H1 (cell line): ENCODE results near the gene SLCO2A1. TPM values are rescaled to one million over a fixed set of nuclear protein-coding genes. Genes with fewer than 3 reads are reported as not detected.

Source experiments
- EP300 ChIP-seq, 2 experiments: IDR thresholded peaks; 1 replicate in 1 of 2; 2 replicates in 1 of 2; pipeline ENCODE4 v1.6.1; 2011 to 2012; ENCODE audit warnings: low read depth in 2 of 2, low read length in 2 of 2, mild to moderate bottlenecking in 2 of 2, borderline replicate concordance in 1 of 2, inconsistent platforms in 1 of 2, moderate library complexity in 1 of 2
- KDM1A ChIP-seq: fragments of 200-600, 300-600 bp; sonication (generic); IDR thresholded peaks from 2 replicates; pipeline ENCODE4 v1.7.1; 2016; ENCODE audit warnings: mild to moderate bottlenecking, low read length, borderline replicate concordance
- KDM4A ChIP-seq: IDR thresholded peaks from one replicate; pipeline ENCODE4 v1.7.1; 2012; ENCODE audit warnings: low read depth, mild to moderate bottlenecking, moderate library complexity, low read length, inconsistent platforms; ENCODE audit not compliant: severe bottlenecking
- RAD21 ChIP-seq, 2 experiments: IDR thresholded peaks in 1 of 2; conservative IDR thresholded peaks in 1 of 2; 2 replicates each; pipeline ENCODE4 v1.6.1; 2011; ENCODE audit warnings: low read depth in 2 of 2, low read length in 2 of 2, improper control_type of control experiment in 1 of 2, inconsistent platforms in 1 of 2, mild to moderate bottlenecking in 1 of 2, moderate library complexity in 1 of 2
- RFX5 ChIP-seq: IDR thresholded peaks from 2 replicates; pipeline ENCODE4 v1.6.1; 2011; ENCODE audit warnings: low read depth, low read length, improper control_type of control experiment, borderline replicate concordance
- SP2 ChIP-seq: IDR thresholded peaks from 2 replicates; pipeline ENCODE4 v1.6.1; 2012; ENCODE audit warnings: mild to moderate bottlenecking, low read length, inconsistent platforms
- USF2 ChIP-seq: IDR thresholded peaks from 2 replicates; pipeline ENCODE4 v1.6.1; 2011; ENCODE audit warnings: low read length, improper control_type of control experiment
- polyA plus RNA-seq, 7 experiments: library from polyadenylated mRNA; depleted of rRNA in 3 of 7; stranded (reverse) in 5 of 7; unstranded in 2 of 7; fragments of >200 nt in 5 of 7; fragments of 200-250 nt in 2 of 7; gene quantifications; 1 replicate in 5 of 7; 2 replicates in 1 of 7; 4 replicates in 1 of 7; pipeline versions ENCODE4 v1.2.1 to v1.2.3, GENCODE V29; 2011 to 2013; ENCODE audit warnings: missing spikeins in 2 of 7, mixed read lengths in 2 of 7
- total RNA-seq: library from RNA; stranded (reverse); fragmentation: NEBNext Ultra II Directional; extraction: Animal tissue kit (Norgen Biotek cat#: 25700); gene quantifications from 2 replicates; pipeline ENCODE4 v1.2.1, GENCODE V29; 2021

SLCO2A1 gene
- total and polyA plus RNA-seq, 2 of the 8 experiments (the other 6 are each of a cell fraction or from before 2014, with no cell fraction given), result 1.1 to 2.3 TPM

DNA sequence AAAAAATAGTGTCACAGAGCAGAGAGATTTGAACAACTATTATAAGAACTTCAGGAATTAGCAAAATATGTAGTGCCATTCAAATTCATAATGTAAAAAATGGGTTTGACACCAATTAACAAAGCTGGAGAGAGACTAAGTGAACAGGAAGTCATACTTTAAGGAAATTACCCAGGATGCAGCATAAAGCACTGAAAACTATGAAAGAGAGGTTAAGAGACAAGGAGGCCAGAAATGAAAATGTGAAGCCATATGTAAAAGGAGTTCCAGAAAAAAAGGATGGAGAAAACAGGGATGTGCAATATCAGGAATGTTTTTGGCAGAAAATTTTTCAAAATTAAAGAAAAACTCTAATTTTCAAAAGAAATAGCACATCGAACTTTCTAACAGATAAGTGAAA lies 57.6 kb downstream of the SLCO2A1 start (continued):
- TF ChIP-seq EP300 (IDR thresholded peaks at IDR 0.05; ENCODE audit: borderline replicate concordance in 1 of 2, low read depth in 2 of 2, low read length in 2 of 2), result no peak
- no peak for TF ChIP-seq KDM1A
- TF ChIP-seq RAD21 (IDR thresholded peaks at IDR 0.05 in 1 of 2, conservative IDR thresholded peaks at IDR 0.05 in 1 of 2; ENCODE audit: low read depth in 2 of 2, low read length in 2 of 2), result no peak
- TF ChIP-seq USF2, result no peak
- TF ChIP-seq SP2, result no peak
- TF ChIP-seq KDM4A, result no peak
- TF ChIP-seq RFX5, result no peak
